GM08714 (cell line): Measurements from ENCODE around the gene FMO4.
"Not testable (repeated sequence)": the region's sequence is repeated elsewhere in the genome, so short reads cannot be mapped to it uniquely, and the experiment has no call there.

Source experiments
- H3K4me3 ChIP-seq: fragments of 200-500 bp; sonication (Bioruptor generic); 2 replicates; pipeline ENCODE4 v1.5.1; 2014; ENCODE audit warnings: mild to moderate bottlenecking, low read length, inconsistent platforms
- ZNF274 ChIP-seq: IDR thresholded peaks from 2 replicates; pipeline ENCODE4 v1.6.1; 2012; ENCODE audit warnings: mild to moderate bottlenecking, low read depth, low read length

The FMO4 gene

DNA sequence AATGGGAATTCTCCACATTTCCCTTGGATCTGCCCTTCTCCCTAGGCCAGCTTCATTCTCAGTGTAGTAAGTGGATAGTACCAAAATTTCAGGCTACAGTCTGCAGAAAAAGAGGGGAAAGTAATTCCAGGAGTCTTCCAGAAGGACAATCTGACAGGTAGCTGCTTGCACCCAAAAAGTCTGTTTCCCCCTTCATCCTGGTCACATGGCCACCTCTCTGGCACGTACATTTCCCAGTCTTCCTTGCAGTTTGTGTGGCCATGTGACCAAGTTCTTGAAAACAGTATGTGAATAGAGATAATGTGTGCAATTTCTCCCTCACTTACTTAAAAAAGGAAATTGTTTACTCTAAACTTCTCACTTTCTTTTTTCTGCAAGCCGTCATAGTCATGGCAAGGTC is 14.6 kb upstream of the FMO4 start:
- no peak overlapping the region for H3K4me3 ChIP-seq
- TF ChIP-seq ZNF274: no peak

DNA sequence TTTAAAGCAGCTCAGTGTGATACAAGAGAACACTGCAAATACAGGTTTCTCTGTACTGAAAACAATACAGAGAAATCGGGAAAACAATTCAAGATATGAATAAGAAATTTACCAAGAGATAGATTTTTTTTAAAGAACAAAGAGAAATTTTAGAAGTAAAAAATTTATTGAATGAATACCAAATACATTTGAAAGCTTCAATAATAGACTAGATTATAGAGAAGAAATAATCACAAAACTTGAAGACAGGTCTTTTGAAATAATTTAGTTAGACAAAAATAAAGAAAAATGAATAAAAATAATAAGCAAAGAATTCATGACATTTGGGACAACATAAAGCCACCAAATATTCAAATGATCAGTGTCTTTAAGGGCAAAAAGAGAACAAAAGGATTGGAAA is 13.6 kb upstream of the FMO4 start:
- H3K4me3 ChIP-seq: no peak overlapping the region
- TF ChIP-seq ZNF274: no peak

DNA sequence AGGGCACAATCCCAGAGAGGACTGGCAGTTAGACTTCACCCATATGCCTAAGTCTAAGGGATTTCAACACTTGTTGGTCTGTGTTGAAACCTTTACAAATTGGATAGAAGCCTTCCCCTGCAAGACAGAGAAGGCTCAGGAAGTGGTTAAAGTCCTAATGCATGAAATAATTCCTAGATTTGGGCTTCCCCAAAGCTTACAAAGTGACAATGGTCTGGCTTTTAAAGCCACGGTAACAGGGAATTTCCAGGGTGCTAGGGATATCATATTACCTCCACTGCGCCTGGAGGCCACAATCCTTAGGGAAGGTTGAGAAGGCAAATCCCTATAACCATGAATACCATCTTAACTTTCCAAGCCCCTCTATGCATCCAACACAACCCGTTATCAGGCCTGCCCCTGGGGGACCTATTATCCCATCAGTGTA is 3.3 kb upstream of the FMO4 start:
- no peak for TF ChIP-seq ZNF274
- no peak overlapping the region for H3K4me3 ChIP-seq

DNA sequence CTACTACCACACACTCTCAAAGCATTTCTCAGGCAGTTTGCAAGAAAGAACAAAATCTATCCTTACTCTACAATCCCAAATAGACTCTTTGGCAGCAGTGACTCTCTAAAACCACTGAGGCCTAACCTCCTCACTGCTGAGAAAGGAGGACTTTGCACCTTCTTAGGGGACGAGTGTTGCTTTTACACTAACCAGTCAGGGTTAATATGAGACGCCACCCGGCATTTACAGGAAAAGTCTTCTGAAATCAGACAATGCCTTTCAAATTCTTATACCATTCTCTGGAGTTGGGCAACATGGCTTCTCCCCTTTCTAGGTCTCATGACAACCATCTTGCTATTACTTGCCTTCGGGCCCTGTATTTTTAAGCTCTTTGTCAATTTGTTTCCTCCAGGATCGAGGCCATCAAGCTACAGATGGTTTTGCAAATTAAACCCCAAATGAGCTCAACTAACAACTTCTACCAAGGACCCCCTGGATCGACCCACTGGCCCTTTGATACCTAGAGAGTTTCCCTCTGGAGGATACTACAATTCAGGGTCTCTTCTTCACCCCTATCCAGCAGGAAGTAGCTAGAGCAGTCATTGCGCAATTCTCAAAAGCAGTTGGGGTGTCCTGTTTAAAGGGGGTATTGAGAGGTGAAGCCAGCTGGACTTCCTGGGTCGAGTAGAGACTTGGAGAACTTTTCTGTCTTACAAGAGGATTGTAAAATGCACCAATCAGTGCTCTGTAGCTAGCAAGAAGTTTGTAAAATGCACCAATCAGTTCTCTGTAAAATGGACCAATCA is 2.0 kb upstream of the FMO4 start:
- TF ChIP-seq ZNF274: no peak
- no peak overlapping the region for H3K4me3 ChIP-seq

DNA sequence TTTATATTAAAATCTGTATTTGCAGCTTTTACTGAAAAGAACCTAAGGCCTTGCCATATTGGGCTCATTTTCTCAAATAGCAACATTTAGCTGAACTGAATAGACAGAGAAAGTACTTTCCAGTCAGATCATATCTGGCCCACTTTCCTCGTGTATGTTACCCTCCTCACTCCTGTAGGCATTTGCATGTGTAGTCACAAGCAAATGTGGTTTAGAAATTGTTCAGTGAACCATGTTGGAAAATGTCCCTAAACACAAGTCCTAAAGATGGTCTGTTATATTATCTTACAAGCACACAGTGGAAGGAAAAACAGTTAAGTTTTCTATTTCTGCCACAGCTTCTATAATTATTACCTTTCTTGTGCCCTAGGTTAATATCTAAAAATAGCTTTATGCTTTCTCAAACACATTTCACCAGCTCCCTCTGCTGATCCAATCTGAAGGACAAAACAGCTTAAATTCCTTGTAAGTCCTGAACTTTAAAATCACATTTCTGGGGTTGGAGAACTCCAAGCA is 606 bp upstream of the FMO4 start:
- no peak for TF ChIP-seq ZNF274
- no peak overlapping the region for H3K4me3 ChIP-seq

DNA sequence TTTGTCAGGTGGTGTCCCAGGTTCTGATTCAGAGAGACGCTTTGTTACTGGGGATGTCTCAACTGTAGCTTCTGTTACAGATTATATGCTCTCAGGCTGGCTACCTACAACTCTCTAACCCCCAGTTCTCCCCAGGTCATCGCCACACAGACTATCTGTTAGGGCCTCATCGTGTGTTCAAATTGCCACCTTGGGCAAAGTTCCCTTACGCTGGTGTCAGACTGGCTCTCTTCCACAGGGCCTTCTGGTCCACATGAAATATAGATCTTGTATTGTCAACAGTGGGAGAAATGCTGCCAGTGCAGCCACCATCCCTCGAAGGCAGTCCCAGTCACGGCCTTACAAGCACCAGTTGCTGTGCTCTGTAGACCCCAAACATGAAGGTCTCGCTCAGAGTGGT is 15.3 kb downstream of the FMO4 start:
- TF ChIP-seq ZNF274: no peak
- no peak overlapping the region for H3K4me3 ChIP-seq

DNA sequence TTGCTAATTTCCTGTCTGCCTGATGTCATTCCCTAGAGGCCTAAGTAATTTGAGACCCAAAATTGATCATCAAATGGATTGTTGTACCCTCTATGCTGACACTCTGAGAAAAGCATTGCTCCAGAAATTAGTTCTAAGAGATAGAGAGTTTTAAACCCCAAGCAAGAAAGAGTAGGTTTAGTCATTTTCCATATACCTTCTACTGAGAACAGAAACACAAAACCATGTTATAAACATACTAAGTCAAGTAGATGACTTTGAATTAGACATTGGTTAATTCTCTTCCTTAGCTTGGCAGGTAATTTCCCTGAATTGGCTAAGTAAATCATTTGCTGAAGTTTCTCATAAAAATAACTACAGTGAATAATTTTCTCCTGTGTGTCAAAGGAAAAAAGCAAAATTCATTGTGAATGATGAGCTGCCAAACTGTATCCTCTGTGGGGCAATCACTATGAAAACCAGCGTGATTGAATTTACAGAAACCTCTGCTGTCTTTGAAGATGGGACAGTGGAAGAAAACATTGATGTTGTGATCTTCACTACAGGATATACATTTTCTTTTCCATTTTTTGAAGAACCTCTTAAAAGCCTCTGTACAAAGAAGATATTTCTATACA is 20.1 kb downstream of the FMO4 start:
- no peak overlapping the region for H3K4me3 ChIP-seq
- TF ChIP-seq ZNF274: no peak

DNA sequence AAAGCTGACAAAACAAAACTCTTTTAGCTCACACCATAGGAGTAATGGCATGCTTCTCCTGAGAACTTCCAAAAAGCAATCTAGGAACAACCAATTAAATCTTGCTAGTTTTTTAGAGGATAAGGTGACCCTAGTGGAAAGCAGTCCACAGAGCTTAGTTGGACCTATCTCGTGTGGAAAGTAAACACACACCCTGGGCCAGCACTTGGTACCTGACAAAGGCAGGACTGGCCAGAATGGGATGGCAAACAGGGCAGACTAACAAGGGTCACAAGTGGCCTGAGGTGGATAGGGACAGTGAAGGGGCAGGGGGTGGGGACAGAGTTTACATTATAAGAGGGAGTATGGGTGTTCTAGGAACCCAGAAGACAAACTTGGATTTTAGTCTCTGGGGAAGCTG is 22.0 kb downstream of the FMO4 start:
- TF ChIP-seq ZNF274: no peak
- H3K4me3 ChIP-seq: no peak overlapping the region

DNA sequence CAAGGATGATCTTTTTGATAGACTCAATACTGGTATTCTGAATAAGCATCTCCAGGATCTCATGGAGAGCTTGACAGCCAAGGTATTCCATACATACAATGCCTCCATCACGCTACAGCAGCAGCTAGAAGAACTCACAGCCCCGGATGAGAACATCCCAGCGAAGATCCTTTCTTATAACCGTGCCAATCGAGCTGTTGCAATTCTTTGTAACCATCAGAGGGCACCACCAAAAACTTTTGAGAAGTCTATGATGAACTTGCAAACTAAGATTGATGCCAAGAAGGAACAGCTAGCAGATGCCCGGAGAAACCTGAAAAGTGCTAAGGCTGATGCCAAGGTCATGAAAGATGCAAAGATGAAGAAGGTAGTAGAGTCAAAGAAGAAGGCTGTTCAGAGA is 25.4 kb downstream of the FMO4 start:
- H3K4me3 ChIP-seq: not testable (repeated sequence)

DNA sequence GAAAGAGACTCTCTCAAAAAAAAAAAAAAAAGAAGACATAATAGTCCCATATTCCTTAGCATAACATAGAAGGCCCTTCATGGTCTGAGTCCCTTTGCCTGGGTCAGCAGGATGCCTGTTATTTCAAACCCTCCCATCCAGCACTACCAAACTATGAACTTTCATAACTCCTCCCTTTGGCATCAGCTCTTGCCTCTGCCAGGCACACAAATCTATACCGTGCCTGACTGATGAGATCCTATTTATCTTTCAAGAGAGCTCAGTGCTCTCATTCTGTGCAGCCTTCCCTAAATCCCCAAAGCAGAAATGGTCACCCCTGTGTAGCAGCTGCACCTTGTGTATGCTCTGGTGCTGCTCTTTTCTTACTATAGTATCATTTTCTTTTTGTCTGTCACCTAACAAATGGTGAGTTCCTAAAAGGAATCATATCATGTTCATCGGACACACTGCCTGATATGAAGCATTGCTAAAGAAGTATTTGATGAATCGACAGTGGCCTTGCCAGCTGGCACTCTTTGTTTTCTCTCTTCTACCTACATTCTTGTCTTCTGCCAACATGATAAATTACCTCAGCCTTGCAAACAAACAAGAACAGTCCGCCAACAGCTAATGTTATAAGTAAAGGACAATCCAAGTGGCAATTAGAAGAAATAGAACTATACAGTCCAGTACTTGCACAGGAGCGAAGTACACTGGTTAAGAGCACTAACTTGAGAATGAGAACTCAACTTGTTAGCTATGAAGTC is 29.9 kb downstream of the FMO4 start:
- no peak for TF ChIP-seq ZNF274
- no peak overlapping the region for H3K4me3 ChIP-seq

DNA sequence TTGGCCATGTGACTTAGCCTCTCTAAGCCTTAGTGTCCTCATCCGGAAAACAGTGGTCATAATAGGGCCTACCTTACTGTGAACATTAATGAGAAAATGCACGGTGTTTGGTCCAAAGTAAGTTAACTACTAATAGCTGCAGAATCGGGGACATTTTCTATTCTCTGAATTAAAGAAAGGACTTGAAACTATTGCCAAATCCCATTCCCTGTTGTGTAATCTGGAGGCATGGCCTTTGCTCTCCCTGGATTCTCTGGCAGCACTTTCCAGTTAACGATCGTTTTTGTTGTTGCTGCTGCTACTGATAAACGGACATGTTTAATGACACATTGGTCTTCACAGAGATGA is 30.5 kb downstream of the FMO4 start:
- H3K4me3 ChIP-seq: no peak overlapping the region
- TF ChIP-seq ZNF274: no peak

DNA sequence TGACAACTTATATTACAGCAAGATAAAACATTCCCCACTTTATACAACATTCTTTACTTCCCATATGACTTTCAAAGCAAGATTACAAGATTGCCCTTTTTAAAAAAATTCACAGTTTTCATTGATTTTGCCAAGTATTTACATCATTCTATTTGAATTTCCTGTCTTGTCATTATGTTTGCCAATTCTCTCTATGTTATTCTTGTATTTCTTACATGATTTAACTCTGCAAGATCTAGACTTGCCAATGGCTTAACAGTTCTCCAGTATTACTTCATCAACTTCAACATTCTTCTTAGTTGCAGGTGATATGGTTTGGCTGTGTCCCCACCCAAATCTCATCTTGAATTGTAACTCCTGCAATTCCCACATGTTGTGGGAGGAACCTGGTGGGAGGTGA is 31.6 kb downstream of the FMO4 start:
- no peak for TF ChIP-seq ZNF274
- H3K4me3 ChIP-seq: no peak overlapping the region

DNA sequence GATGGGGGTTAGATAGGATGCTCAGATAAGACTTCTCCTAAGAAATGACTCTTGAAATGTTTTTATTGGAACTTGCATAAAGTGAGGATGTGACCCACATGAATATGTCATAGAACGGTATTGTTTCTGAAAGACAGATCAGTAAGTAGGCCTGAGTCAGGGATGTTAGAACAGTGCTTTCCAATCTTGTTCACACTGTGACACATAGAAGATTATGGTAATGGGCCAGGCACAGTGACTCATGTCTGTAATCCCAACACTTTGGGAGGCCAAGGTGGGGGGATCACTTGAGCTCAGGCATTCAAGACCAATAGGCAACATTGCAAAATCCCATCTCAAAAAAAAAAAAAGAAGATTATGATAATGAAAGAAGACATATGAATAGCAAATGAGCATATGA is 32.9 kb downstream of the FMO4 start:
- H3K4me3 ChIP-seq: no peak overlapping the region

DNA sequence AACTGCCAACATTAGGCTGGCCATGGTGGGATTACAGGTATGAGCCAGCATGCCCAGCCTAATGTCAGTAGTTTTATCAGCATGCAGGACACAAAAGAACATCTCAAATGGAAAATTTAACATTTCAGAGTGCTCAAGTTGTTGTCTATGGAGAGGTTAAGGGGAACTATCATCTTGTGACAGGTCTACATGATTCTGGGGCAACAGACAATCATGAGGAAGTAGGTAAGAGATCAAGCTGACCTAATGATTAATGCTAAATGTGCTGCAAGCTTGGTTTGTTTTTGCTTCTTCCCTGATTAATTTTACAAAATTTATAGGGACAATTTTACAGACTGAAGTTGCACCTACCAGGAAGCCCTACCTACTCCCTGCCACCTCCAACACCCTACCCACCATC is 36.6 kb downstream of the FMO4 start:
- H3K4me3 ChIP-seq: no peak overlapping the region
- no peak for TF ChIP-seq ZNF274

More for the DNA sequence above, 32.9 kb downstream of the FMO4 start:
- TF ChIP-seq ZNF274: no peak

DNA sequence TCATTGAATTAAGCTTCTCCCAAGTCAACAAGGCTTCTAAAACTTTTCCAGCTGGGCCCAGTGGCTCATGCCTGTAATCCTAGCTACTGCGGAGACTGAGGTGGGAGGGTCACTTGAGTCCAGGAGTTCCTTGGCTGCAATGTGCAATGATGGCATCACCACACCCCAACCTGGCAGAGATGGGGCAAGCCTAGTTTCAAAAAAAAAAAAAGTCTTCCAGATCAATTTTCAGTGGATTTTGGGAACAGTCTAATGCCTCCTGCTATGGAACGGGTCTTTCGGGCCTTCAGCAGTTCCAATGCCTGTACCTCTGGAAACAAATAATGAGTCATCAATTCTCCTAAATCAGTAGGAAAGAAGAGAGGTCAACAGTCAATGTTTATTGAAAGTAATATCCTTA is 38.0 kb downstream of the FMO4 start:
- no peak overlapping the region for H3K4me3 ChIP-seq

DNA sequence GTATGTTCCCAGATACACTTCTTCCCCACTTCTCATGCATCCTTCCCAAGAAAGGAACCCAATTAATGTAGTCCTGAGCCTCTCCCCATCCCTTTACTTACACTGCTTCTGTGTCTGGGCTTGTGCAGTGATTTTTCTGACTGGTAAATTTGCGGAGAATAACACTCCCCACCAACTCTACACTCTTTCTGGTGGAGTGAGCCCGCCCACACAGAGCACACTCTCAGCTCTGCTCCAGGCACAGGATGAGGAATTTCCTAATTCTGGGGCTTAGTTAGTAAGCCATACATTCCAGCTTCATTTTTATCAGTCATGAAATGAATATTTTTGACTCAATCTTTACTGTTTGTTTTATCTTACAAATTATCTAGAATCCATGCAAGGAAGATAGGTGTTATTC is 38.6 kb downstream of the FMO4 start:
- no peak overlapping the region for H3K4me3 ChIP-seq
- no peak for TF ChIP-seq ZNF274

More for the DNA sequence above, 38.0 kb downstream of the FMO4 start:
- no peak for TF ChIP-seq ZNF274
